ENCODE data around the gene CDH16. TPM values are rescaled to one million over a fixed set of nuclear protein-coding genes. Genes with fewer than 3 reads are reported as not detected.
"Not testable (repeated sequence)": the region's sequence is repeated elsewhere in the genome, so short reads cannot be mapped to it uniquely, and the experiment has no call there.

Gene CDH16
- total RNA-seq, 1 donor from 2014 or later: not detected

DNA sequence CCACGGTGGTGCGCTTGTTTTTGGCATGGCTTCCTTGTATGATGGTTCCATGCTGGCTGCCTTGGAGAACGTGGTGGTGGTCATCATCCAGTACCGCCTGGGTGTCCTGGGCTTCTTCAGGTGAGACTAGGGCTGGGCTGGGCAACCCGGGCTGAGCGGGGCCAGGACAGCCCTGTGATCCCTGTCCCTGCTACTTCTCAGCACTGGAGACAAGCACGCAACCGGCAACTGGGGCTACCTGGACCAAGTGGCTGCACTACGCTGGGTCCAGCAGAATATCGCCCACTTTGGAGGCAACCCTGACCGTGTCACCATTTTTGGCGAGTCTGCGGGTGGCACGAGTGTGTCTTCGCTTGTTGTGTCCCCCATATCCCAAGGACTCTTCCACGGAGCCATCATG, 21.6 kb upstream of the CDH16 start:
- H3K9me3 ChIP-seq (ENCODE audit: control insufficient read depth in 3 of 3, low read length in 3 of 3): no peaks in the 10 kb centered on the region
- H3K27me3 ChIP-seq (ENCODE audit: control insufficient read depth in 3 of 3, insufficient read depth in 3 of 3, low read length in 3 of 3): no peaks in the 10 kb centered on the region
- peaks cover 59 to 71% (median 67%) of the 10 kb centered on the region in 3 donors for H3K36me3 ChIP-seq (ENCODE audit: control insufficient read depth in 3 of 3, insufficient read depth in 3 of 3, low read length in 3 of 3)
- no peak overlapping the region for H3K27ac ChIP-seq (ENCODE audit: low read depth, low read length)
- H3K4me1 ChIP-seq (ENCODE audit: control insufficient read depth in 3 of 3, insufficient read depth in 3 of 3, low read length in 3 of 3): peaks cover 21 to 38% (median 26%) of the 10 kb centered on the region in 3 donors
- no peak overlapping the region for H3K9ac ChIP-seq (ENCODE audit: low read depth in 1 of 3, low read length in 3 of 3)
- no peak overlapping the region for H3K4me3 ChIP-seq (ENCODE audit: low read length in 3 of 3)

DNA sequence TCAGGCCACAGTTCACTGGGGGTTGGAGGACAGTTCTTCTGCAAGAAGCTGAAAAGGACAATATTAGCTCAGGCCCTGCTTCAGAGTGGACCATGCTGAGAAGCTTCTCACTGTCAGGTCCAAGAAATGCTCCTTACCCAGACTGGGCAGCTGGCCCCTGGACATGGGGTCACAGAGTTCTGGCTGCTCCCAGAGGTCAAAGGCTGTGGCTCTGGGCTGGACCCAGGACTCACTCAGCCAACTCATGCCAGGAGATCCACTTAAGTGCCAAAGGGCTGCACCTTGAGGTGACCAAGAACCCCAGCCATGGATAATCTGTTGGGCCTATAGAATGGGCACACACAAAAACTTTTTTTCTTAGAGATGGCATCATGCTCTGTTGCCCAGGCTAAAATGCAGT, 20.7 kb upstream of the CDH16 start:
- no peak overlapping the region for H3K27ac ChIP-seq (ENCODE audit: low read depth, low read length)
- H3K9ac ChIP-seq (ENCODE audit: low read depth in 1 of 3, low read length in 3 of 3): no peak overlapping the region
- no peaks in the 10 kb centered on the region for H3K9me3 ChIP-seq (ENCODE audit: control insufficient read depth in 3 of 3, low read length in 3 of 3)
- no peaks in the 10 kb centered on the region for H3K27me3 ChIP-seq (ENCODE audit: control insufficient read depth in 3 of 3, insufficient read depth in 3 of 3, low read length in 3 of 3)
- H3K4me3 ChIP-seq (ENCODE audit: low read length in 3 of 3): no peak overlapping the region
- peaks cover 22 to 41% (median 29%) of the 10 kb centered on the region in 3 donors for H3K4me1 ChIP-seq (ENCODE audit: control insufficient read depth in 3 of 3, insufficient read depth in 3 of 3, low read length in 3 of 3)
- peaks cover 59 to 74% (median 67%) of the 10 kb centered on the region in 3 donors for H3K36me3 ChIP-seq (ENCODE audit: control insufficient read depth in 3 of 3, insufficient read depth in 3 of 3, low read length in 3 of 3)

- H3K9me3 ChIP-seq (ENCODE audit: control insufficient read depth in 3 of 3, low read length in 3 of 3): no peaks in the 10 kb centered on the region
- no peaks in the 10 kb centered on the region for H3K27me3 ChIP-seq (ENCODE audit: control insufficient read depth in 3 of 3, insufficient read depth in 3 of 3, low read length in 3 of 3)
- H3K4me1 ChIP-seq (ENCODE audit: control insufficient read depth in 3 of 3, insufficient read depth in 3 of 3, low read length in 3 of 3): peaks cover 32 to 53% (median 38%) of the 10 kb centered on the region in 3 donors
- H3K36me3 ChIP-seq (ENCODE audit: control insufficient read depth in 3 of 3, insufficient read depth in 3 of 3, low read length in 3 of 3): peaks cover 52 to 64% (median 55%) of the 10 kb centered on the region in 3 donors
- peak overlapping the region in 2 of 3 donors; percentile 28 to 45 for H3K9ac ChIP-seq (ENCODE audit: low read depth in 1 of 3, low read length in 3 of 3)
- peak overlapping the region; percentile 9 for H3K27ac ChIP-seq (ENCODE audit: low read depth, low read length)
- no peak overlapping the region for H3K4me3 ChIP-seq (ENCODE audit: low read length in 3 of 3)
Observed at GRCh38 chr16:66937725-66938337, 19.1 kb upstream of the CDH16 start.

GRCh38 chr16:66936889-66937554, 18.3 kb upstream of the CDH16 start:
- Histone ChIP-seq H3K9ac (ENCODE audit: low read depth in 1 of 3, low read length in 3 of 3) (peak overlapping the region; percentile 28 to 100 (median 100)), H3K4me3 (ENCODE audit: low read length in 3 of 3) (peak overlapping the region in 2 of 3 donors; percentile 31 to 99), H3K27ac (ENCODE audit: low read depth, low read length) (peak overlapping the region; percentile 99), H3K4me1 (ENCODE audit: control insufficient read depth in 3 of 3, insufficient read depth in 3 of 3, low read length in 3 of 3) (peaks cover 39 to 61% (median 47%) of the 10 kb centered on the region in 3 donors), H3K9me3 (ENCODE audit: control insufficient read depth in 3 of 3, low read length in 3 of 3) (no peaks in the 10 kb centered on the region), H3K36me3 (ENCODE audit: control insufficient read depth in 3 of 3, insufficient read depth in 3 of 3, low read length in 3 of 3) (peaks cover 53 to 63% (median 55%) of the 10 kb centered on the region in 3 donors), H3K27me3 (ENCODE audit: control insufficient read depth in 3 of 3, insufficient read depth in 3 of 3, low read length in 3 of 3) (no peaks in the 10 kb centered on the region)

- Histone ChIP-seq H3K4me1 (ENCODE audit: control insufficient read depth in 3 of 3, insufficient read depth in 3 of 3, low read length in 3 of 3) (peaks cover 39 to 63% (median 48%) of the 10 kb centered on the region in 3 donors), H3K9ac (ENCODE audit: low read depth in 1 of 3, low read length in 3 of 3) (peak overlapping the region; percentile 99 to 100 (median 100)), H3K27me3 (ENCODE audit: control insufficient read depth in 3 of 3, insufficient read depth in 3 of 3, low read length in 3 of 3) (no peaks in the 10 kb centered on the region), H3K9me3 (ENCODE audit: control insufficient read depth in 3 of 3, low read length in 3 of 3) (no peaks in the 10 kb centered on the region), H3K4me3 (ENCODE audit: low read length in 3 of 3) (peak overlapping the region; percentile 86 to 100 (median 99)), H3K36me3 (ENCODE audit: control insufficient read depth in 3 of 3, insufficient read depth in 3 of 3, low read length in 3 of 3) (peaks cover 53 to 58% (median 53%) of the 10 kb centered on the region in 3 donors), H3K27ac (ENCODE audit: low read depth, low read length) (peak overlapping the region; percentile 99)
Observed at GRCh38 chr16:66936462-66936861, 17.8 kb upstream of the CDH16 start.

GRCh38 chr16:66935314-66936011, 16.8 kb upstream of the CDH16 start, which contains the start of gene CES2:
Gene CES2 (plus strand): TSS chr16:66935516. CDS start chr16:66935636, 120 bp downstream.
- H3K27ac ChIP-seq (ENCODE audit: low read depth, low read length): peak within 1 kb of the TSS; percentile 99
- peak within 1 kb of the TSS; percentile 99 to 100 (median 100) for H3K9ac ChIP-seq (ENCODE audit: low read depth in 1 of 3, low read length in 3 of 3)
- H3K4me3 ChIP-seq (ENCODE audit: low read length in 3 of 3): peak within 1 kb of the TSS; percentile 86 to 100 (median 99)
- peaks cover 43 to 48% (median 47%) of the 10 kb centered on the region in 3 donors for H3K36me3 ChIP-seq (ENCODE audit: control insufficient read depth in 3 of 3, insufficient read depth in 3 of 3, low read length in 3 of 3)
- H3K4me1 ChIP-seq (ENCODE audit: control insufficient read depth in 3 of 3, insufficient read depth in 3 of 3, low read length in 3 of 3): peaks cover 38 to 66% (median 48%) of the 10 kb centered on the region in 3 donors
- no peaks in the 10 kb centered on the region for H3K9me3 ChIP-seq (ENCODE audit: control insufficient read depth in 3 of 3, low read length in 3 of 3)
- no peaks in the 10 kb centered on the region for H3K27me3 ChIP-seq (ENCODE audit: control insufficient read depth in 3 of 3, insufficient read depth in 3 of 3, low read length in 3 of 3)

DNA sequence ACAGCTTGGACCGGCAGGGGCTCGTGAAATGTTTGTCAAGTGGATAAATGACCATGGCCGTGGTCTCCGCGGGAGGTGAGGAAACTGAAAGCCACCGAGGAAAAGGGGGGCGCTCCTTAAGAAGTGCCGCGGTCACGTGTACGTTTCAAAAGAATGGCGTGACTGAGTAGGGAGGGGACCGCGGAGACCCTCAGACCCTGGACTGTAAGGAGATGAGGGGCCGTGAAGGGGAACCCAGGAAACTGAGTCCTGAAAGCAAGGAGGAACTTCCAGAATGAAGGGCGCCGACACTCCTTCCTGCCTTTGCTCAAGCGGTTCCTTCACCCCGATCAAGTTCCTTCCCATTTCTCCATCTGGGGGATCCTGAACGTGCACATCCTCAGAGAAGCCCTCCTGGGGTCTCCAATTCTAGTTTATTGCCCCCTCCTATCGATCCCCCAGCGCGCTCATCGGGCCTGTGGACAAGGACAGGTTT, 16.2 kb upstream of the CDH16 start:
- H3K4me1 ChIP-seq (ENCODE audit: control insufficient read depth in 3 of 3, insufficient read depth in 3 of 3, low read length in 3 of 3): peaks cover 38 to 72% (median 52%) of the 10 kb centered on the region in 3 donors
- H3K4me3 ChIP-seq (ENCODE audit: low read length in 3 of 3): peak overlapping the region; percentile 86 to 100 (median 99)
- H3K9me3 ChIP-seq (ENCODE audit: control insufficient read depth in 3 of 3, low read length in 3 of 3); H3K27me3 ChIP-seq (ENCODE audit: control insufficient read depth in 3 of 3, insufficient read depth in 3 of 3, low read length in 3 of 3): not testable (repeated sequence)
- H3K9ac ChIP-seq (ENCODE audit: low read depth in 1 of 3, low read length in 3 of 3): peak overlapping the region; percentile 99 to 100 (median 100)
- H3K36me3 ChIP-seq (ENCODE audit: control insufficient read depth in 3 of 3, insufficient read depth in 3 of 3, low read length in 3 of 3): peaks cover 37 to 42% (median 42%) of the 10 kb centered on the region in 3 donors
- peak overlapping the region; percentile 99 for H3K27ac ChIP-seq (ENCODE audit: low read depth, low read length)

DNA sequence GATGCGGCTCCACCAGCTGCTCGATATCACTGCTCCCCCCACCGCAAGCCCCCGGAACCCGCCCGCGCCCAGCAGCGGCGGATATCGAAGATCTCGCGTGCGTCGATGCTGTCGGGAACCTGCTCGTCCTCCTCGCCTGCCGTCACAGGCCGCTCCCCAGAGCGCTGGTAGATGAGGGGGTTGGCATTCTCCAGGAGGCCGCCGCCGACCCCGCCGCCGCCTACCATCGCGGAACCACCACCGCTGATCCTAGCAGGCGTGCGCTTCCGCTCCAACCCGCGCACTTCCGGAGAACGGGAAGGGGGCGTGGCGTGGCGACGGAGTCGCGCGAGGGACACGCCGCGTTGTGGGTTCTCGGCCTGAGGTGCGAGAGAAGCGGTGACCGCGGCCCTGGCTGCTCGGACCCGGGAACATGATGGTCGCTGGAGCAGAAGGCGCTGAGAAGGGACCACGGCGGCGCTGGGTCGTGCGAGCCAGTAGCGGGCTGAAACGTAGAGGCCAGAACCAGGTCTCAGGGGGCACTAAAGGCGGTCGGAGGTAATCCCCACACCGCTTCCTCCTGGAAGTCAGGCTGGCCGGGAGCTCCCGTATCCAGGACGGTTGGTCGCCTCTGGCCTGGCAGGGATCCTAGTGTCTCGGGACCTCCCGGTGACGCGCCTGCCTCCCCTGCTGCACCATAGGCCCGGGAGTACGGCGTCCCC, 15.6 kb upstream of the CDH16 start, which contains the start of gene CIAO2B:
Gene CIAO2B, minus strand, starts transcription at position 265 of the 701 bp plus-strand sequence. Its CDS starts 38 bp downstream, at position 227.
- Histone ChIP-seq H3K9ac (ENCODE audit: low read depth in 1 of 3, low read length in 3 of 3) (peak within 1 kb of the TSS; percentile 99 to 100 (median 100)), H3K27ac (ENCODE audit: low read depth, low read length) (peak within 1 kb of the TSS; percentile 99), H3K4me1 (ENCODE audit: control insufficient read depth in 3 of 3, insufficient read depth in 3 of 3, low read length in 3 of 3) (peaks cover 39 to 77% (median 57%) of the 10 kb centered on the region in 3 donors), H3K4me3 (ENCODE audit: low read length in 3 of 3) (peak within 1 kb of the TSS; percentile 86 to 100 (median 99)), H3K36me3 (ENCODE audit: control insufficient read depth in 3 of 3, insufficient read depth in 3 of 3, low read length in 3 of 3) (peaks cover 31 to 40% (median 36%) of the 10 kb centered on the region in 3 donors), H3K9me3 (ENCODE audit: control insufficient read depth in 3 of 3, low read length in 3 of 3) (no peaks in the 10 kb centered on the region), H3K27me3 (ENCODE audit: control insufficient read depth in 3 of 3, insufficient read depth in 3 of 3, low read length in 3 of 3) (no peaks in the 10 kb centered on the region)

DNA sequence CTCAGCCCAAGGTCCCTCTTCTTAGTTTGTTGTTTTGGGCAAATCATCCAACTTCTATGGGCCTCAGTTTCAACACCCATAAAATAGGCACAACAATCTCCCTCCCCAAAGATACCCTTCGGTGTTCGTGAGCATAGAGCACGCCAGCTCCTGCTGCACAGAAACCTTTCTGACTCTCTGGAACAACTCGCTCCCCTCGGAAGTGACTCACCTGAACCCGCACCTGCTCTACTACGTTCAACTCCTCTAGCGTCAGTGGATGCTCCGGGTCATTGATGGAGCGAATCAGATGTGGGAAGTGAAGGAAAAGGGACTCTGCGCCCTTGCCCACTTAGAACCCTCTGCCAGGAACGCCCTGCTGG, 15.1 kb upstream of the CDH16 start:
- peak overlapping the region; percentile 99 for H3K27ac ChIP-seq (ENCODE audit: low read depth, low read length)
- H3K9ac ChIP-seq (ENCODE audit: low read depth in 1 of 3, low read length in 3 of 3): peak overlapping the region; percentile 99 to 100 (median 100)
- no peaks in the 10 kb centered on the region for H3K27me3 ChIP-seq (ENCODE audit: control insufficient read depth in 3 of 3, insufficient read depth in 3 of 3, low read length in 3 of 3)
- H3K36me3 ChIP-seq (ENCODE audit: control insufficient read depth in 3 of 3, insufficient read depth in 3 of 3, low read length in 3 of 3): peaks cover 26 to 35% (median 31%) of the 10 kb centered on the region in 3 donors
- peak overlapping the region; percentile 86 to 100 (median 99) for H3K4me3 ChIP-seq (ENCODE audit: low read length in 3 of 3)
- peaks cover 45 to 80% (median 62%) of the 10 kb centered on the region in 3 donors for H3K4me1 ChIP-seq (ENCODE audit: control insufficient read depth in 3 of 3, insufficient read depth in 3 of 3, low read length in 3 of 3)
- H3K9me3 ChIP-seq (ENCODE audit: control insufficient read depth in 3 of 3, low read length in 3 of 3): no peaks in the 10 kb centered on the region
